ENCODE results near the gene GGNBP2.
A peak's percentile ranks its signal among the peaks of the same experiment; 100 is the strongest.

GGNBP2 gene

GRCh38 chr17:36524428-36524876 lies 20.3 kb upstream of the GGNBP2 start:
- H3K9me3 ChIP-seq (ENCODE audit: severe bottlenecking), result no peaks in the 10 kb centered on the region
- ATAC-seq (ENCODE audit: low read depth), result peak; percentile 66
- peaks cover 89% of the 10 kb centered on the region for H3K36me3 ChIP-seq (ENCODE audit: low read depth)
- TF ChIP-seq CTCF (IDR thresholded peaks at IDR 0.05; ENCODE audit: poor library complexity, severe bottlenecking), result no peak
- H3K4me3 ChIP-seq (ENCODE audit: severe bottlenecking), result no peak overlapping the region
- H3K27ac ChIP-seq (ENCODE audit: poor library complexity, severe bottlenecking), result peak overlapping the region; percentile 19
- peaks cover 8% of the 10 kb centered on the region for H3K4me1 ChIP-seq (ENCODE audit: insufficient read depth, poor library complexity, severe bottlenecking)
- H3K27me3 ChIP-seq (ENCODE audit: insufficient read depth, poor library complexity, severe bottlenecking), result no peaks in the 10 kb centered on the region
- DNase-seq (ENCODE audit: low spot score), result no peak

- Histone ChIP-seq H3K9me3 (ENCODE audit: severe bottlenecking) (no peaks in the 10 kb centered on the region), H3K27ac (ENCODE audit: poor library complexity, severe bottlenecking) (peak overlapping the region; percentile 19), H3K4me1 (ENCODE audit: insufficient read depth, poor library complexity, severe bottlenecking) (peaks cover 9% of the 10 kb centered on the region), H3K27me3 (ENCODE audit: insufficient read depth, poor library complexity, severe bottlenecking) (no peaks in the 10 kb centered on the region), H3K4me3 (ENCODE audit: severe bottlenecking) (no peak overlapping the region), H3K36me3 (ENCODE audit: low read depth) (peaks cover 89% of the 10 kb centered on the region)
- TF ChIP-seq CTCF (IDR thresholded peaks at IDR 0.05; ENCODE audit: poor library complexity, severe bottlenecking), result no peak
- DNase-seq (ENCODE audit: low spot score) (no peak), ATAC-seq (ENCODE audit: low read depth) (no peak)
Observed at GRCh38 chr17:36525113-36525512, 19.6 kb upstream of the GGNBP2 start.

- TF ChIP-seq CTCF (IDR thresholded peaks at IDR 0.05; ENCODE audit: poor library complexity, severe bottlenecking), result no peak
- Histone ChIP-seq H3K9me3 (ENCODE audit: severe bottlenecking) (no peaks in the 10 kb centered on the region), H3K27ac (ENCODE audit: poor library complexity, severe bottlenecking) (no peak overlapping the region), H3K27me3 (ENCODE audit: insufficient read depth, poor library complexity, severe bottlenecking) (no peaks in the 10 kb centered on the region), H3K36me3 (ENCODE audit: low read depth) (peaks cover 86% of the 10 kb centered on the region), H3K4me1 (ENCODE audit: insufficient read depth, poor library complexity, severe bottlenecking) (peaks cover 9% of the 10 kb centered on the region), H3K4me3 (ENCODE audit: severe bottlenecking) (no peak overlapping the region)
- no peak for DNase-seq (ENCODE audit: low spot score)
- no peak for ATAC-seq (ENCODE audit: low read depth)
Observed at GRCh38 chr17:36525888-36526287, 18.8 kb upstream of the GGNBP2 start.

GRCh38 chr17:36527621-36528250 lies 17.0 kb upstream of the GGNBP2 start:
- H3K4me1 ChIP-seq (ENCODE audit: insufficient read depth, poor library complexity, severe bottlenecking), result peaks cover 9% of the 10 kb centered on the region
- H3K27ac ChIP-seq (ENCODE audit: poor library complexity, severe bottlenecking), result no peak overlapping the region
- no peaks in the 10 kb centered on the region for H3K27me3 ChIP-seq (ENCODE audit: insufficient read depth, poor library complexity, severe bottlenecking)
- H3K4me3 ChIP-seq (ENCODE audit: severe bottlenecking), result no peak overlapping the region
- no peak for TF ChIP-seq CTCF (IDR thresholded peaks at IDR 0.05; ENCODE audit: poor library complexity, severe bottlenecking)
- H3K36me3 ChIP-seq (ENCODE audit: low read depth), result peaks cover 90% of the 10 kb centered on the region
- H3K9me3 ChIP-seq (ENCODE audit: severe bottlenecking), result no peaks in the 10 kb centered on the region
- ATAC-seq (ENCODE audit: low read depth) (no peak), DNase-seq (ENCODE audit: low spot score) (no peak)

GRCh38 chr17:36529121-36529520 lies 15.6 kb upstream of the GGNBP2 start:
- H3K27ac ChIP-seq (ENCODE audit: poor library complexity, severe bottlenecking), result peak overlapping the region; percentile 26
- H3K27me3 ChIP-seq (ENCODE audit: insufficient read depth, poor library complexity, severe bottlenecking), result no peaks in the 10 kb centered on the region
- H3K9me3 ChIP-seq (ENCODE audit: severe bottlenecking), result no peaks in the 10 kb centered on the region
- TF ChIP-seq CTCF (IDR thresholded peaks at IDR 0.05; ENCODE audit: poor library complexity, severe bottlenecking), result no peak
- DNase-seq (ENCODE audit: low spot score) (no peak), ATAC-seq (ENCODE audit: low read depth) (peak; percentile 47)
- peaks cover 90% of the 10 kb centered on the region for H3K36me3 ChIP-seq (ENCODE audit: low read depth)
- peaks cover 9% of the 10 kb centered on the region for H3K4me1 ChIP-seq (ENCODE audit: insufficient read depth, poor library complexity, severe bottlenecking)
- no peak overlapping the region for H3K4me3 ChIP-seq (ENCODE audit: severe bottlenecking)
